HG03159 (cell line): ENCODE results near the gene SLC35D3.
"Not testable (repeated sequence)": the region's sequence is repeated elsewhere in the genome, so short reads cannot be mapped to it uniquely, and the experiment has no call there.

Experiments
- ATAC-seq: cut with Tn5 transposase; IDR thresholded peaks from one replicate; pipeline ENCODE4 v1.9.1; 2021; ENCODE audit warnings: mild to moderate bottlenecking, moderate library complexity; ENCODE audit not compliant: unreplicated experiment

SLC35D3 gene

DNA sequence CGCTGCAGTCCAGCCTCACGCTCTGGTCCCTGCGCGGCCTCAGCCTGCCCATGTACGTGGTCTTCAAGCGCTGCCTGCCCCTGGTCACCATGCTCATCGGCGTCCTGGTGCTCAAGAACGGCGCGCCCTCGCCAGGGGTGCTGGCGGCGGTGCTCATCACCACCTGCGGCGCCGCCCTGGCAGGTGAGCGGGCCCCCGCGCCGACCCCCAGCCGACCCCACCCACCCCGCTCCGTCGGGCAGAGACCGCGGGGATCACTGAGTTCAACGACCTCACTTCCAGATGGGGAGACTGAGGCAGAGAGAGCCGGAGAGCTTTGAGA is 545 bp downstream of the SLC35D3 start:
- ATAC-seq, result no peak

DNA sequence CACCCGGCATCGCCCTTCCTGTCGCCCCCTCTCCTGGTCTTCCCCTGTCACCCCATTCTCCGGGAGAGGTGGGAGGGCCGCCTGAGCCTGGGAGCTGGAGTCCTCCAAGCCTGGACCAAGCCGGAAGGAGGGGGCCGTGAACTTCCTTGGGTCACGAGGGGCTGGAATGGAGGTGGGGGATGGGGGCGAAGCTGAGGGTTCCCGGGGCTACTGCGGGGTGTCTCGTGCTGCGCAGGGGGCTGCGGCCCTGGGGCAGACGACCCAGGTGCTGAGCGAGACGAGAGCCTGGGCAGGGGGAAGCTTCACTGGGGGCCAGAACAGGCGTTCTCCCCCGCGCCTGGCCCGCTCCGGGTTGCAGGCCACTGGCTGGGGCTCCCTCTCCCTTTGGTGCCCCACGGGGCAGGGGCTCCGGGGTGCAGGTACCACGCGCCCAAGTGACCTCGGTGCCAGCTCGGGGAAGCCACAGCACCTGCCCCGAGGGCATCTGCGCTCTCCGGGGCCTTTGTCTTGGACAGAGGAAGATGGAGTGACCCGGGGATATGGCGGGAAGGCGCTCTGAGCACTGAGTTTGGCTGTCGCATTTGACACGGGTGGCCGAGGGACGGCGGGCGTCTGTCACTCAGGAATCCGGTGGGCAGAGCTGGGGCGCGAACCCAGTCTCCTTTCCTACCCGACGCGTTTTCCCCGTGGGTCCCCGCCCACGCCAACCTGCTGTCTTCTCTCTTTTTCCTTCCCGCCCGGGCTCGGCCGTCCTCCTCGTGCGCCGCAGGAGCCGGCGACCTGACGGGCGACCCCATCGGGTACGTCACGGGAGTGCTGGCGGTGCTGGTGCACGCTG is 1.2 kb downstream of the SLC35D3 start:
- no peak for ATAC-seq

DNA sequence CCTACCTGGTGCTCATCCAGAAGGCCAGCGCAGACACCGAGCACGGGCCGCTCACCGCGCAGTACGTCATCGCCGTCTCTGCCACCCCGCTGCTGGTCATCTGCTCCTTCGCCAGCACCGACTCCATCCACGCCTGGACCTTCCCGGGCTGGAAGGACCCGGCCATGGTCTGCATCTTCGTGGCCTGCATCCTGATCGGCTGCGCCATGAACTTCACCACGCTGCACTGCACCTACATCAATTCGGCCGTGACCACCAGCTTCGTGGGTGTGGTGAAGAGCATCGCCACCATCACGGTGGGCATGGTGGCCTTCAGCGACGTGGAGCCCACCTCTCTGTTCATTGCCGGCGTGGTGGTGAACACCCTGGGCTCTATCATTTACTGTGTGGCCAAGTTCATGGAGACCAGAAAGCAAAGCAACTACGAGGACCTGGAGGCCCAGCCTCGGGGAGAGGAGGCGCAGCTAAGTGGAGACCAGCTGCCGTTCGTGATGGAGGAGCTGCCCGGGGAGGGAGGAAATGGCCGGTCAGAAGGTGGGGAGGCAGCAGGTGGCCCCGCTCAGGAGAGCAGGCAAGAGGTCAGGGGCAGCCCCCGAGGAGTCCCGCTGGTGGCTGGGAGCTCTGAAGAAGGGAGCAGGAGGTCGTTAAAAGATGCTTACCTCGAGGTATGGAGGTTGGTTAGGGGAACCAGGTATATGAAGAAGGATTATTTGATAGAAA is 2.0 kb downstream of the SLC35D3 start:
- ATAC-seq, result no peak

DNA sequence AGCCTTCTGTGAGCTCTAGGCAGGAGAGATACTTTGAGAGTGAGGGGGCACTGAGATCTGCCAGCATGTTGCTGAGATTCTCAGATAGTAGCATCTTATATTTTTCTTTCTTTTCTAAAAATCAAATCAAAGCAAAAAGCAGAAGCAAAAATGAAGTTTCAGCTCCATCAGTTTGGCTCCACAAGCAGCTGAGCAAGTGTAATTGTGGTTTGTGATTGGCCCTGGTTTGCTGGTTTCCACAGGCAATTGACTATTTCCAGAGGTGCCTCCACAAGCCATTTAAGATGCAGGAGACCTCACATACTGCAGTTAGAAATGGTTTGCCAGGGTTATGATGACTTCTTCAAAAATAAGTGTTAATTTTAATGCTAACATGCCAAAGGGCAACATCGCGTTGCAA is 4.3 kb downstream of the SLC35D3 start:
- ATAC-seq, result no peak

DNA sequence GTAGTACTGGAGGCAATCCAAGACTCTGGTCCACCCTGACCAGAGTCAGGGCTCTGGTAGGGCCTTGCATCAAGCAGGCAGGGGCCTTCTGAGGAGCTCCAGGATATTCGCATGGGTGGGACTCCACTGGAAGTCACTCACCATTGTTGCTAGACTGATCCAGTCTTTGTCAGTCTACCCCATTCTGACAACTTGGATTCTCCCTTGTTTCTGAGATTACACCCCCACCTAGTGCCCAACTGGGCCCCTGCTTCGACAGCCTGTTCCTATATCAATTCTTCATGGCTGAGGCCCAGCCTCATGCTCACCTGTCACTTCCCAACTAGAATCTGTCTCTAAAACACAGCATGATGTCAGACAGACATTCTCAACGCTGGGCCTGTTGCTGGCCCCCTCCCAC is 5.2 kb downstream of the SLC35D3 start:
- no peak for ATAC-seq

DNA sequence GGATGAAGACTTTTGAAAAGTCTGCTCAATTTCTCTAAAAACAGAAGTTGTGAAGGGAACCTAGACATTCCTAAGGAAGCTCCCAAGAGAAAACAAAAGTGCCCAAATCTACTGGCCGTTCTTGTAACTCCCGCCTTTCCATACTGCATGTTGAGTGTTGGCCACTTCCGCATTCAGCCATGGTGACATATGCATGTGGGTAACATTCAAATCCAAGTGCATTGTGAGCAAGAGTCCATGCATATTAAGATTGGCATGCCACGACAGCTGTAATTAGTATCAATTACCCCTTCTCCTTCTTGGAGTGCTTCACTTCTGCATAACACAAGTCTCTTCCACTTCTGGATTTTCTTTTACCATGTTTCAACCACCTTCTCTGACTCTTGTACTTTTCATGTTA is 8.4 kb downstream of the SLC35D3 start:
- no peak for ATAC-seq

DNA sequence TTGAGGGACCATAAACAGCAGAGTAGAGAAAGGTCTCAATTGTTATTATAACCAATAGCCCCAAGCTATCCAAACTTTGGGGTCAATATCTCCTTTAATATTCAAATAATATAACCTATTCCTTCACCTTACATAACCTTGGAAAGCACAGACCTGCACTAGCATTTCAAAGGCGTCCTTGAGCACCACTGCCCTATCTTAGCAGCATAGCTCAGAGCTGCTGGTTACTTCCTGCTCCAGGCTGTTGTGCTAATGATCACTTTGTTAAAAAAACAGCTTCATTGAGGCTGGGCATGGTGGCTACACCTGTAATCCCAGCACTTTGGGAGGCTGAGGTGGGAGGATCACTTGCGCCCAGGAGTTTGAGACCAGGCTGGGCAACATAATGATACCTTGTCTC is 10.5 kb downstream of the SLC35D3 start:
- no peak for ATAC-seq

DNA sequence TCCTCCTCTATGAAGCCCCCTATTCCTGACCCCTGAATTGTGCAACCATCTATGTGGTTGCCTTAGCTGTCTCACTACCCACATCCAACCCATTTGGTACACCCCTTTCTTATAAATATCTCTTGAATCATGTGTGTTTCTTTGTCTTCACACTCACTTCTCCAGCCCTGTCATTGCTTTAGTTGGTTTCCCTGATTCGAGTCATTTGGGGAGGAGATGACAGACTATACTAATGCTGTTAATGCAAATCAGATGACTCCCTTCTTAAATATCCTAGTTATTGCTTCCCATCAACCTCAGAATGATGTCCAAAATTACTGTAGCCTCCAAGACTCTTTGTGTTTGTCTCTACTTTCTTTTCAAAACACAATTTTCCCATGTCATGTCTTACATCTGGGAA is 23.0 kb downstream of the SLC35D3 start:
- ATAC-seq, result no peak

DNA sequence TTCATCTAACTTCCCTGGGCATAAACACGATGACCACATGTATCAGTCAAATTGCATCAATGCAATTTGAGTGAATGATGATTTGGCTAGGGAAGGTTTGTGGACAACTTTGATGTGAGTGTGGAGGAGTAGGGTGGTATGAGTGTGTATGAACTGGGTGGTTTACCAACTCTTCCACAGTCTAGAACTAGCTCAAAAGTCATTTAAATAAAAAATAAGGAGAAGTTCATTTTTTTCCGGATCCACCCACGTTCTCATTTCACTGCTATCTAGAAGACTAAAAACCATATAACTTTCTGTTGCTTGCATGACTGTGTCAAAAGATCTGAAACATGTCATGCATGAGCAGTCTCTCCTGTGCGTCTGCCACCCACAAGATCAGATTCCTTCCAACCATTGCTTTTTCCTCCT is 23.6 kb downstream of the SLC35D3 start:
- ATAC-seq, result no peak

DNA sequence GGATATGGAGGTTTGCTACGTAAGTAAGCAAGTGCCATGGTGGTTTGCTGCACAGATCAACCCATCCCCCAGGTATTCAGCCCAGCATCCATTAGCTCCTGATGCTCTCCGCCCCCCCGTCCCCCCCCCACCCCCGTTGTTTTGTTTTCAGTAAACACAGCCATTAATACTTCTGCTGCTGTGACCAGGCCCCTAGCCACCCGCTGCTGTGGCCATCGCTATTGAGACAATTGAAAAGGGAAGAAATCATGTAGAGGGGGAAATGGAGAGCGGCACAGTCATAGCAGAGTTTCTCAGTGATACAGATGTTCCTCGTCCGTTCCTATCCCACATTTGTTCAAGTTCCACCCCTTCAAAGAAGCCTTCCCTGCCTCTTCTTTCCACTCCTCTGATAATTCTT is 24.9 kb downstream of the SLC35D3 start:
- no peak for ATAC-seq

DNA sequence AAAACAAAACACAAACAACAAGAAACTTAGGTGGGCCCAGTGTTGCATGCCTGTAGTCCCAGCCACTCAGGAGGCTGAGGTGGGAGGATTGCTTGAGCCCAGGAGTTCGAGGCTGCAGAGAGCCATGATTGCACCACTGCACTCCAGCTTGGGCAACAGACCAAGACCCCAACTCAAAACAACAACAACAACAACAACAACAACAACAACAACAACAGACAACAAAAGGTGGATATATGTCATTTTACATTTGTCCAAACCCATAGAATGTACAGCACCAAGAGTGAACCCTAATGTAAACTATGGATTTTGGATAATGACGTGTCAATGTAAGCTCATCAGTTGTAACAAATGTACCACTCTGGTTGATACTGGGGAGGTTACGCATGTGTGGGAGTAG is 27.9 kb downstream of the SLC35D3 start:
- not testable (repeated sequence) for ATAC-seq

DNA sequence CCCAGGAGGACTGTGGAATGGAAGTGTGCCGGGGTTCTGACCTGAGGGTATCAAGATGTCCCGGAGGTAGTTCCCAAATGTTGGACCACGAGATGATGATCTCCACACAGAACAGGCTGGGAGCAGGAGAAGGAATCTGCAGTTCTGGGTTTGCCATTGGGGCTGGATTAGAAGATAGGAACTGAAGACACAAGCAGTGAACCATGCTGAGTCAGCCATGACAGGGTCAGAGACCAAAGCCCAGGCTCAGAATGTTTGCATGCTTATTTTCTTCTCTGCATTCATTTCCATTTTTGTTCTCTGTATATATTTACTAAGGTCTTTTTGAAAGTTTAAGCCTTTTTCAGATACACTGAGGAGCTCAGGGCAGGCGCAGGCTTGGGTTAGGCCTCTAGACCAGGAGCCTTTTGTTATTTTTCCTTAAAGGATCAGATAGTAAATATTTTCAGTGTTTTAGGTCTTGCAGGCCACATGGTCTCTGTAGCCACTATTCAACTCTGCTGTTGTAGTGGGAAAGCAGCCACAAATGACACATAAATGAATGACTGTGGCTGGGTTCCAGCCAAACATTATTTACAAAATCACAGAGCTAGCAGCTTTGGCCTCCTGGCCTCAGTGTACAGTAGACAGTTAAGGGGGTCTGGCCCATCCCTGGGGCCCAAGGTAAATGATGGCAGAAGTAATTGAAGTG is 28.5 kb downstream of the SLC35D3 start:
- ATAC-seq, result no peak

DNA sequence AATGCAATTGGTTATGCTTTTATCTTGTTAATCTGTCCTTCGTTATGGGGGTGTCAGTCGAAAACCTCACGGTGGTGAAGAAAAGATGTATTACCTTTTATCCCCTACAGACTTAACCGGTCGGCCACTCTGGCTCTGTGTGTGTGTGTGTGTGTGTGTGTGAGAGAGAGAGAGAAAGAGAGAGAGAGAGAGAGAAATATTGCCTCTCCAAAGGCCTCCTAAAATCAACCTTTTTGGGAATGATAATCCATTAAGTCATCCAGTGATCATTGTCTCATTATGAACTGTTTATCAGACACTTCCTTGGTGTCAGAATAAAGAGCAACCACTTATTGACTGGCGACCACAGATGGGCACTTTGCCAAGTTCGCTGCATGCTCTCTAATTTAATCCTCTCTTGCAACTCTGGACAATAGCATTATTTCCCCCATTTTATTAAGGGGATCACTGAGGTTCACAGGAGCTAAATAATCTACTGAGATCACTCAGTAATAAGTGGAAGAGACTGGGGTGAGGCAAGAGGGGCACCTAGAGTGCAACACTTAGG is 30.7 kb downstream of the SLC35D3 start:
- no peak for ATAC-seq

DNA sequence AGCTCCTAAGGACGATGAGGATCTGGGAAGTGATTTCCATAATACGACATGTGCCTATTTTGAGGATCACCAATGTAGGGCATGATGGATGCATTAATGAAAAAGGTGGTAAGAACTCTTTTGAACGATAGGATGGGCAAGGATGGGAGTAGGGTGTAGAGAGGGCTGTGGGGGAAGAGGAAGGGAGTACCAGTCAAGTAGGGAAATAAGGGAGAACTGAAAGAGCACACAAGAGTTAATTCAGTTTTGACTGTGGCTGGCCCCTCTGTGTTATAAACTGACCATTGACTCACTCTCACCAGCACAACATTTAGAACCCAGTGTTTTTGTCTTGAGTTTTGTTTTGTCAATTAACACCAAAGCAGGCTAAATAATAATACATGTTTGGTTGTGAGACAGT is 33.0 kb downstream of the SLC35D3 start:
- no peak for ATAC-seq

DNA sequence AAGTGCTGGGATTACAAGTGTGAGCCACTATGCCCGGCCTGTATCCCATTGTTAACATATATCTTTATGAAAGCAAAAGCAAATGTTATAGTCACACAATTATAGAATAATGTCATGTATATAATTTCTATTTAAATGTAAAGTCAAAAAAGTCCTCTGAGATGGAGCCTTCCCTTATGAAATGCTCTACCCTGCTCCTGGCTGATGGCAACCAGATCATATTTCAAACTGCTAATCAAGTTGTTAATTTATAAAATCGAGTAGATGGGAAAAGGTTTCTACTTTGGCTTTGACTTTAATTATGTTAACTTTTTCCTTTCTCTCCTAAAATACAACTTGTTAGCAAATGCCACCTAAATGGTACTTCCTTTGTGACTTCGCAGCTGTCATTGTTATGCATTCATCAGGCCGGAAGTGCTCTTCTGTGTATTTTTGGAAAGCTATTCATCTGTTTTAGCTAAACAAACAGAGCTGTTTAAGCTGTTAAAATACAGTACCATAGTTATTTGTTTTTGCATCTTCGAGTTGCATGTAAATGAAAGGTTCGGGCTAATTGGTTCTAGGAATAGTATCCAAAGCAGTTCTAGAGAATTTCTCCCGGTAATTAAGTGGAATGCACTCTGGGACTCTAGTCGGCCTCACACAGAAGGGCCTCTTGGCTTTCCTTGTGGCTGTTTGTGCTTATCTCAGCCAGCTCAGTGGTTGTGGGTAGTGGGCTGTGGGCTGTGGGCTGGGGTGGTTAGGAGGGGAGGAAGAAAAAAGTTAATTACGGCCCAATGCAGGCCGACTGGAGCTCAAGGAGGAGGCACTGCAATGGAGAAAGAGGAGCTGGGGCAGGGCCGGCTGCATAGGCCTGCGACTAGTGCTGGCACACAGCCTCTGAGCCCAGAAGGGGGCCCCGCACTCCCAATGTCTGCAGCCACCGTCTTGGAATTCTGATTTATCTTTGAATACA is 34.8 kb downstream of the SLC35D3 start:
- no peak for ATAC-seq

DNA sequence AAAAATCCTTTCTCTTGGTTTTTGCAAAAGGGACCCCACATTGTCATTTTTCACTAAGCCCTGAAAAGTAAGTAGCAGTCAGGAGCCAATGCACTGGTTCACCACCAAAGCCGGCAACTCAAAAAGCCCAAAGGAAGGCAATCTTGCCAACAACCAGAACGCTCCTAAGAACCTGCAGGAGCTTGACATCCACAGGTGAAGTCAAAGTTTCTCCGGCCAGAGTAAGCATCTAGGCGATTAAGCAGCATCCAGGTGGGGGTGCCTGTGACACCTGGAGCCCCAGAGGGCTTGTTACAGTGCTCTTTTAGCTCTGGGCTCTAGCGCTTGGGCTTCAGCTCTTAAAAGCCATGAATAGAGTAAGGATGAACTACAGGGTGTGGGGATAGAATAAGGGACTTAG is 36.1 kb downstream of the SLC35D3 start:
- no peak for ATAC-seq

DNA sequence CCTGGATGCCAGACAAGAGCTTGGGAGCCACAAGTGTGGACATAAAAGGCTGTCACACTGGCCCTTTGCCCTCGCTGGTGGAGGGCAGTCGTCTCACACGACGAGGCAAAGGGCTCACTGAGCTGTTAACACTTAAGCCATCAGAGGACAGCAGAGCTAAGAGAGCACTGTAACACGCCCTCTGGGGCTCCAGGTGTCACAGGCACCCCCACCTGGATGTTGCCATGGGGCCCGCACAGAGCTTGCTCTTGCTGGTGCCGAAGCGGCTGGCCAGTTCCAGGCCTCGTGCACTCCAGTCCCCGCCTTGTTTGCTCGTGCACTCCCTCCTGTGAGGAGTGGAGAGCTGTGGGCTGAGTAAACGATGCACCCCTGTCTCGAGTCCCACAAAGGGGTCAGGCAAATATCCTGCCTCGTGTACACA is 37.4 kb downstream of the SLC35D3 start:
- no peak for ATAC-seq

DNA sequence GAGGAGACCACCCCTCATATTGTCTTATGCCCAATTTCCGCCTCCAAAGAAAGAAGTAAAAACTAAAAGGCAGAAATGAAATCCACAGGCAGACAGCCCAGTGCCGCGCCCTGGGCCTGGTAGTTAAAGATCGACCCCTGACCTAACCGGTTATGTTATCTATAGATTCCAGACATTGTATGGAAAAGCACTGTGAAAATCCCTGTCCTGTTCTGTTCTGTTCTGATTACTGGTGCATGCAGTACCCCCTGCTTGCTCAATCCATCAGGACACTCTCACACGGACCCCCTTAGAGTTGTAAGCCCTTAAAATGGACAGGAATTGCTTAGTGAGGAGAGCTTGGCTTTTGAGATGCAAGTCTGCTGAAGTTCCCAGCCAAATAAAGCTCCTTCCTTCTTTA is 37.8 kb downstream of the SLC35D3 start:
- ATAC-seq, result not testable (repeated sequence)

DNA sequence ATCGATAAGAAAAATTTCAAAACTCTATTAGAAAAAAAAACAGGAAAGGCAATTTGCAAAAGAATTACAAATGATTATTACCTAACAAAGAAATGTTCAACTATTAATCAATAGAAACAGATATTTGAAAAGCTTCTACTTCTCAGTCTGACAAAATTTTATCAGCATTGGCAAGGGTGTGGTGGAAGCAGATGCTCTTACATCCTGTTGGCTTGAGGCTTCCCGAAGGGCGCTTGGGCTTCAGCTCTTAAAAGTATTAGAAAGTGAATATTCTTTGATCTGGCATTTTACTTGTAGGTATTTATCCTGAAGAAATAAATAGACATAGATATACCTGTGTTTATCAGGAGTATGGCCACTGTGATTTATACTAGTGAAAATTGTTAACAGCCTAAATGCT is 38.7 kb downstream of the SLC35D3 start:
- ATAC-seq, result no peak

DNA sequence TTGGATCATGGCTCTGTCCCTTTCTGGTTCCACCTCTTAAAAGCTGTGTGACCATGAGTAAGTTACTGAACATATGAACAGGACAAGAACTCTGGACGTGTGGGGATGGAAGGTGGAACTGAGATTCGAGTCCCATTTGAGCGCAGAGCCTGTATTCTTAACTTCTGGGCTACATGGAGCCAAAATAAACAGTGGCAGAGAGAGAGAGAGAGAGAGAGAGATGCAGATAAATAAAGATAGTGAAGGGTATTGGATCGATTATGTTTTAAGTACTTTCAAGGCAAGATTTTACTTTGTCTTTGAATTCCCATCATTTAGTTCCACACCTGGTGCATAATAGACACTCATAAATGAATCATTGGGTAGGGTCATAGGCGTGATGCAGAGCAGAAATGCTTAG is 39.7 kb downstream of the SLC35D3 start:
- ATAC-seq, result no peak

DNA sequence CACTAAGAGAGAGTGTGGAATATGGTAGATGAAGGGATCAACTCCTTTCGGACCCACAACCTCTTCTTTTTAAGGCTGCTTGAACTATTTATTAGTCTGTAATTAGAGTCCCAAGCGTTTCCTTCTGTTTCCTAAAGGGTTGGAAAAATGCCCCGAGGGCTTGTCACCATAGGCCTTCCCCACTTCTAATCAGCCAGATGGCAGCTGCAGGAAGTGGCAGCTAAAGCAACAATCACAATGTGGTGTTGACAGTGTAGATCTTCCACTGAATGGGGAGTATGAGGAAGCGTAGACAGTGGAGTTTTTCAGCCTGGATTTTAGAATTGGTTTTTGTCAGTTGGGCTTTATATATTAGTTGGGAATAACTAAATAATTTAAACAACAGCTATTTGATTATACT is 40.6 kb downstream of the SLC35D3 start:
- ATAC-seq, result no peak
